CD8-positive, alpha-beta memory T cell (primary cell): ENCODE data around the gene FSTL4. TPM values are rescaled to one million over a fixed set of nuclear protein-coding genes. Genes with fewer than 3 reads are reported as not detected.

Experiments
- CTCF ChIA-PET: fragments of 350-600 bp; sonication (Branson Sonifier 250); formaldehyde crosslinking; loops from one replicate; lab custom pipeline; 2021; ENCODE audit warnings: antibody characterized with exemption; lab: Charles Lee
- POLR2A ChIA-PET: fragments of 350-600 bp; sonication (Branson Sonifier 250); formaldehyde crosslinking; loops from one replicate; lab custom pipeline; 2021; ENCODE audit warnings: antibody characterized with exemption; lab: Charles Lee
- DNase-seq, 5 donors: peaks; one replicate each; pipeline versions ENCODE4 v3.0.0 to v3.0.0-alpha.2; 2020 to 2022; ENCODE audit warnings: mixed read lengths in 1 of 5
- H3K27ac ChIP-seq: one replicate; pipeline ENCODE4 v1.7.0; 2013; ENCODE audit warnings: low read depth, mild to moderate bottlenecking, low read length, moderate library complexity
- H3K27me3 ChIP-seq: 2 replicates; pipeline ENCODE4 v1.7.0; 2013; ENCODE audit warnings: low read length, mild to moderate bottlenecking; ENCODE audit not compliant: insufficient read depth, poor library complexity, severe bottlenecking
- H3K36me3 ChIP-seq: 2 replicates; pipeline ENCODE4 v1.7.0; 2013; ENCODE audit warnings: mild to moderate bottlenecking, low read length, moderate library complexity; ENCODE audit not compliant: insufficient read depth
- H3K4me1 ChIP-seq: 2 replicates; pipeline ENCODE4 v1.7.0; 2013; ENCODE audit warnings: mild to moderate bottlenecking, low read length, moderate library complexity; ENCODE audit not compliant: insufficient read depth
- H3K4me3 ChIP-seq: 2 replicates; pipeline ENCODE4 v1.7.0; 2013; ENCODE audit warnings: mild to moderate bottlenecking, low read length
- H3K9me3 ChIP-seq: 2 replicates; pipeline ENCODE4 v1.7.0; 2013; ENCODE audit warnings: mild to moderate bottlenecking, low read length
- H3K27ac Mint-ChIP-seq, 8 donors: one replicate each; pipeline ENCODE4 v1.8.0; 2020 to 2021; ENCODE audit warnings: mixed read lengths in 8 of 8, mild to moderate bottlenecking in 6 of 8, inconsistent platforms in 3 of 8, moderate library complexity in 3 of 8
- H3K27me3 Mint-ChIP-seq, 2 donors: one replicate each; pipeline ENCODE4 v1.8.0; 2020 to 2021; ENCODE audit warnings: mixed read lengths in 2 of 2, mild to moderate bottlenecking in 1 of 2, moderate library complexity in 1 of 2
- H3K36me3 Mint-ChIP-seq, 3 donors: one replicate each; pipeline ENCODE4 v1.8.0; 2020 to 2021; ENCODE audit warnings: mixed read lengths in 3 of 3, inconsistent platforms in 1 of 3, mild to moderate bottlenecking in 1 of 3
- H3K4me1 Mint-ChIP-seq, 3 donors: one replicate each; pipeline ENCODE4 v1.8.0; 2020 to 2021; ENCODE audit warnings: mixed read lengths in 3 of 3, inconsistent platforms in 1 of 3, mild to moderate bottlenecking in 1 of 3
- H3K4me3 Mint-ChIP-seq, 7 donors: one replicate each; pipeline ENCODE4 v1.8.0; 2020 to 2021; ENCODE audit warnings: mixed read lengths in 7 of 7, mild to moderate bottlenecking in 6 of 7, moderate library complexity in 4 of 7, inconsistent platforms in 2 of 7
- H3K9me3 Mint-ChIP-seq, 5 donors: one replicate each; pipeline ENCODE4 v1.8.0; 2020 to 2022; ENCODE audit warnings: mixed read lengths in 5 of 5, mild to moderate bottlenecking in 3 of 5, moderate library complexity in 2 of 5, inconsistent platforms in 1 of 5
- polyA plus RNA-seq: library from polyadenylated mRNA; unstranded; fragments of 300-500 nt; fragmentation: Illumina TruSeq; gene quantifications from one replicate; pipeline ENCODE4 v1.2.3, GENCODE V29; 2021
- total RNA-seq, 2 experiments: library from RNA; stranded (reverse); gene quantifications; one replicate each; pipeline ENCODE4 v1.2.3, GENCODE V29; 2021

Gene FSTL4
- total and polyA plus RNA-seq, 3 experiments from 2014 or later, result 0.33 TPM; not detected in 2

DNA sequence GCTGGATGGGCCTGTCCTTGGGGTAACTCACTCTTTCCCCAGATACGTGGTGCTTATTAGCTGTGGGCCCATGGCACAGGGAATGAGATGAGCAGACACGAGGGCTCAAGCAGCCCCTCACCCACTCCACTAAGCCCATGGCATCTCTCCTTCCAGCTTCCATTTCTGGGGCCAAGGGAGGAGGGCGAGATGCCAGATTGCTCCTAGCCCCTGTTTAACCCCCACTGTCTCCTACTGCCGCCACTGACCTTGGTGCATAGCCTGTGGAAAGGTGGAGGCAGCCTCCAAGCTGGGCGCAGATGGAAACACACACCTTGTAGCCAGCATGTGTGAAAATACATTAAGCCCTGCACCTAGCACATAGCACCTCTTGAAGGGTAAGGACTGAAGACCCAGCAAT is 167.6 kb downstream of the FSTL4 start:
- CTCF ChIA-PET, result no interaction called here
- no peak for DNase-seq
- peaks cover 10 to 11% of the 10 kb centered on the region in 2 donors for H3K27me3 Mint-ChIP-seq
- H3K4me3 Mint-ChIP-seq, result no peak overlapping the region
- no peak overlapping the region for H3K27ac Mint-ChIP-seq
- H3K36me3 Mint-ChIP-seq, result no peaks in the 10 kb centered on the region
- H3K9me3 Mint-ChIP-seq, result no peaks in the 10 kb centered on the region
- Histone ChIP-seq H3K27me3 (no peaks in the 10 kb centered on the region), H3K27ac (no peak overlapping the region), H3K9me3 (no peaks in the 10 kb centered on the region), H3K4me1 (no peaks in the 10 kb centered on the region), H3K4me3 (no peak overlapping the region), H3K36me3 (no peaks in the 10 kb centered on the region)
- no peaks in the 10 kb centered on the region for H3K4me1 Mint-ChIP-seq
- POLR2A ChIA-PET, result no interaction called here

DNA sequence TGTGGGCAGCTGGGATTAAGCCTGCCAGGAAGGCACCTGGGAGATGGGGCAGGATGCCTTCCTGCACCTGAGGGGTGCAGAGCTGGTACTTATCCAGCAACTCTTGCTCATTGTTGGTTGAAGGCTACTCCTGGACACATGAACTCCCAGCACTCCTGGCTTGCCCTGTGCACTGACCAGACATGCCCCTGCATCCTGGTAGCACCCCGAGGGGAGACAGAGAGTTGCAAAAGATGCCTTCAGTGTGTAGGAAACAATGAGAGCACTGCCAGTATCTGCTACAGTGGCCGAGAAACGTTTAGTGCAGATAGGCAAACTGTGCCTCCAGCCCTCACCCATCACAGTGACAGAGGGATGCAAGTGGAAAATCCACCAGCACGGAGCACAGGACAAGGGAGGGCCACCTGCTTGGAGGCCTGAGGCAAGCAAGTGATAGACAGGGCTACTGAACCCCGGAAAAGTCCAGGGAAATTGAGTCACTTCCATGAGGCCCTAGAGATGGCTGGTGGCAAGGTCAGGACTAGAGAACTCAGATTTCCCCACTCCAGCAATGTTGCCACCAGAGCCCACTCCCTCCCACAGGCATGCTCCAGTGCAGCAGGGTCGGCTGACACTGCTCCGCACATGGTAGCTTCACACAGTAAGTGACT is 171.1 kb downstream of the FSTL4 start:
- H3K9me3 Mint-ChIP-seq, result no peaks in the 10 kb centered on the region
- H3K27me3 Mint-ChIP-seq, result peaks cover 9 to 23% of the 10 kb centered on the region in 2 donors
- H3K36me3 Mint-ChIP-seq, result no peaks in the 10 kb centered on the region
- CTCF ChIA-PET, result interaction anchor here (1.1 kb wide), 1 partner anchor 18 kb away, joined by 3 read pairs; no protein-coding TSS in a partner anchor
- H3K4me3 Mint-ChIP-seq, result no peak overlapping the region
- Histone ChIP-seq H3K9me3 (no peaks in the 10 kb centered on the region), H3K27ac (no peak overlapping the region), H3K36me3 (no peaks in the 10 kb centered on the region), H3K4me1 (no peaks in the 10 kb centered on the region), H3K27me3 (no peaks in the 10 kb centered on the region), H3K4me3 (no peak overlapping the region)
- DNase-seq, result no peak
- no peaks in the 10 kb centered on the region for H3K4me1 Mint-ChIP-seq
- POLR2A ChIA-PET, result no interaction called here
- no peak overlapping the region for H3K27ac Mint-ChIP-seq

- no peaks in the 10 kb centered on the region for H3K27me3 ChIP-seq
- peaks cover 9 to 23% of the 10 kb centered on the region in 2 donors for H3K27me3 Mint-ChIP-seq
- no peak overlapping the region for H3K27ac ChIP-seq
- no peak overlapping the region for H3K4me3 ChIP-seq
- H3K9me3 Mint-ChIP-seq, result no peaks in the 10 kb centered on the region
- no peaks in the 10 kb centered on the region for H3K4me1 Mint-ChIP-seq
- H3K4me3 Mint-ChIP-seq, result no peak overlapping the region
- no peaks in the 10 kb centered on the region for H3K9me3 ChIP-seq
- no peaks in the 10 kb centered on the region for H3K36me3 ChIP-seq
- POLR2A ChIA-PET, result no interaction called here
- CTCF ChIA-PET, result no interaction called here
- H3K4me1 ChIP-seq, result no peaks in the 10 kb centered on the region
- no peak overlapping the region for H3K27ac Mint-ChIP-seq
- no peak for DNase-seq
- no peaks in the 10 kb centered on the region for H3K36me3 Mint-ChIP-seq
Measured at GRCh38 chr5:133440467-133441115, 171.8 kb downstream of the FSTL4 start.

DNA sequence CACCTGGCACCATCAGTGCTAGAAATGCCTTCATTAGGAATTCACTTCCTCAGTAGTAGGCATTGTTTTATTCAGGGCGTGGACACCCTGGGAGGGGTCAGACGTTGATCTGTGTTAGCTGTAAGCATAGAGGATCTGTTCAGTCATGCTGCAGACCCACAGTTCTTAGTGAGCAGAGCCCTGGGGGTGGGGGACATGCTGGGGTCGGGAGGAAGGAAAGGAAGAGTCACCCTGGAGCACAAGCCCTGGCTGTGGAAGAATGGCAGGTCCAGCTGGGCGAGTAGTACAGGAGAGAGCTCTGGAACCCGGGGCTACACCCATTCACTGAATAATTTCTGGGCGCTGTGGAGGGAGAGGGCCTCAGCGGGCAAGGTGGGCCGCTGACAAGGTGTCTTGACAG is 172.5 kb downstream of the FSTL4 start:
- Histone ChIP-seq H3K9me3 (no peaks in the 10 kb centered on the region), H3K4me1 (no peaks in the 10 kb centered on the region)
- POLR2A ChIA-PET, result no interaction called here

GRCh38 chr5:133438487-133438886 is 173.9 kb downstream of the FSTL4 start:
- Histone ChIP-seq H3K36me3 (no peaks in the 10 kb centered on the region), H3K4me3 (no peak overlapping the region), H3K27ac (no peak overlapping the region), H3K9me3 (no peaks in the 10 kb centered on the region), H3K27me3 (no peaks in the 10 kb centered on the region), H3K4me1 (no peaks in the 10 kb centered on the region)
- Mint-ChIP-seq H3K9me3 (no peaks in the 10 kb centered on the region), H3K27me3 (peaks cover 9 to 23% of the 10 kb centered on the region in 2 donors), H3K27ac (no peak overlapping the region), H3K36me3 (no peaks in the 10 kb centered on the region), H3K4me1 (no peaks in the 10 kb centered on the region), H3K4me3 (no peak overlapping the region)
- ChIA-PET POLR2A (no interaction called here), CTCF (no interaction called here)
- DNase-seq, result no peak

More for the DNA sequence above, 172.5 kb downstream of the FSTL4 start:
- no peak overlapping the region for H3K4me3 ChIP-seq
- H3K36me3 ChIP-seq, result no peaks in the 10 kb centered on the region
- DNase-seq, result no peak
- Mint-ChIP-seq H3K4me3 (no peak overlapping the region), H3K36me3 (no peaks in the 10 kb centered on the region), H3K27ac (no peak overlapping the region), H3K27me3 (peaks cover 9 to 23% of the 10 kb centered on the region in 2 donors), H3K4me1 (no peaks in the 10 kb centered on the region), H3K9me3 (no peaks in the 10 kb centered on the region)
- no peak overlapping the region for H3K27ac ChIP-seq
- H3K27me3 ChIP-seq, result no peaks in the 10 kb centered on the region
- CTCF ChIA-PET, result no interaction called here

DNA sequence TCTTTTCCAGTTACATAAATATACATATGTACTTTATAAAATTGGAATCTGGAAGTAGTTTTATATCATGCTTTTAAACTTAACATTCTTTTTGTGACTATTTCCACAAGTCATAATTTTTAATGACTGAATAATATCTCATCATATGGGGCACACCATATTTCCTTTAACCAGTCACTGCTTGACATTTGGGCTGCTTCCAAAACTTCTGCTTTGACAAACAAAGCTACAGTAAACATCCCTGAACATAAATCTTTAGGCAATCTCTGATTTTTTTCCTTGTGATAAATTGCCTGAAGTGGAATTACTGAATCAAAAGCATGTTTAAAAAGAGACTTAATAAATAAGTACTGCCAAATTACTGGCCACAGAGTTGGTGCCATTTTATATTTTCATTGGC is 178.0 kb downstream of the FSTL4 start:
- no peaks in the 10 kb centered on the region for H3K4me1 Mint-ChIP-seq
- no peak overlapping the region for H3K27ac Mint-ChIP-seq

DNA sequence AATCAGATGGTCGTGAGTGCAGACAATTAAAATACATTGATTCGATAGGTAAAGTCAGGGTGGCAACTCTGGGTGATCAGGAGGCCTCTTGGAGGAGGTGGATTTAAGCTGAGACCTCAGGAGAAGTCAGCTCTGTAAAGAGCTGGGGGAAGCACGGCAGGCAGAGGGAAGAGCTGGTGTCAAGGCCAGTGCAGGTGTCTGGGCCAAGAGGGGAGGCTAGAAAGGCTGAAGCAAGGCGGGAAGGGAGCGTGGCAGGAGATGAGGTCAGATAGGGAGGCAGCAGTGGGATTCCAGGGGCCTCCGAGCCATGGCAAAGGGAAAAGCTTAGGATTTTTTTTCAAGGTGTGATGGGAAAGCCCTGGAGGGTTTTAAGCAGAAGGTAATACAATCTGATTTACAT is 178.7 kb downstream of the FSTL4 start:
- no peak overlapping the region for H3K27ac Mint-ChIP-seq

More for the DNA sequence above, 178.0 kb downstream of the FSTL4 start:
- ChIA-PET CTCF (no interaction called here), POLR2A (no interaction called here)
- H3K36me3 Mint-ChIP-seq, result no peaks in the 10 kb centered on the region
- no peaks in the 10 kb centered on the region for H3K4me1 ChIP-seq
- H3K4me3 Mint-ChIP-seq, result no peak overlapping the region
- H3K27me3 Mint-ChIP-seq, result peaks cover 4 to 17% of the 10 kb centered on the region in 2 donors
- H3K27ac ChIP-seq, result no peak overlapping the region
- H3K9me3 ChIP-seq, result no peaks in the 10 kb centered on the region
- H3K9me3 Mint-ChIP-seq, result no peaks in the 10 kb centered on the region
- H3K36me3 ChIP-seq, result no peaks in the 10 kb centered on the region
- no peaks in the 10 kb centered on the region for H3K27me3 ChIP-seq
- no peak overlapping the region for H3K4me3 ChIP-seq
- DNase-seq, result no peak

GRCh38 chr5:133432956-133433532 is 179.3 kb downstream of the FSTL4 start:
- Histone ChIP-seq H3K4me3 (no peak overlapping the region), H3K9me3 (no peaks in the 10 kb centered on the region), H3K36me3 (no peaks in the 10 kb centered on the region), H3K4me1 (no peaks in the 10 kb centered on the region), H3K27me3 (no peaks in the 10 kb centered on the region), H3K27ac (no peak overlapping the region)
- POLR2A ChIA-PET, result no interaction called here
- Mint-ChIP-seq H3K27ac (no peak overlapping the region), H3K4me3 (no peak overlapping the region), H3K4me1 (no peaks in the 10 kb centered on the region), H3K9me3 (no peaks in the 10 kb centered on the region), H3K27me3 (peaks cover 4 to 10% of the 10 kb centered on the region in 2 donors), H3K36me3 (no peaks in the 10 kb centered on the region)
- CTCF ChIA-PET, result interaction anchor here (1.3 kb wide), 1 partner anchor 9 kb away, joined by 7 read pairs; no protein-coding TSS in a partner anchor
- DNase-seq, result no peak

More for the DNA sequence above, 178.7 kb downstream of the FSTL4 start:
- Histone ChIP-seq H3K9me3 (no peaks in the 10 kb centered on the region), H3K27ac (no peak overlapping the region), H3K36me3 (no peaks in the 10 kb centered on the region), H3K27me3 (no peaks in the 10 kb centered on the region), H3K4me1 (no peaks in the 10 kb centered on the region), H3K4me3 (no peak overlapping the region)
- no peaks in the 10 kb centered on the region for H3K9me3 Mint-ChIP-seq
- no peak overlapping the region for H3K4me3 Mint-ChIP-seq
- CTCF ChIA-PET, result interaction anchor here (1.3 kb wide), 1 partner anchor 10 kb away, joined by 7 read pairs; no protein-coding TSS in a partner anchor
- H3K36me3 Mint-ChIP-seq, result no peaks in the 10 kb centered on the region
- no peaks in the 10 kb centered on the region for H3K4me1 Mint-ChIP-seq
- DNase-seq, result no peak
- H3K27me3 Mint-ChIP-seq, result peaks cover 4 to 16% of the 10 kb centered on the region in 2 donors
- POLR2A ChIA-PET, result no interaction called here
